Neuronal stem cell (in vitro differentiated cells): ENCODE measurements around the gene SLC6A18.

Experiments
- DNase-seq: peaks from one replicate; pipeline ENCODE4 v3.0.0-alpha.2; 2013; ENCODE audit warnings: low spot score
- H2AFZ ChIP-seq: one replicate; pipeline ENCODE4 v1.6.1; 2013; ENCODE audit warnings: mild to moderate bottlenecking, low read length, inconsistent platforms
- H2AK5ac ChIP-seq: 2 replicates; pipeline ENCODE4 v1.6.1; 2013; ENCODE audit warnings: low read depth, mild to moderate bottlenecking, inconsistent platforms, low read length, moderate library complexity, mixed read lengths
- H2BK120ac ChIP-seq: 2 replicates; pipeline ENCODE4 v1.6.1; 2013; ENCODE audit warnings: low read depth, mild to moderate bottlenecking, inconsistent platforms, low read length, moderate library complexity, mixed read lengths
- H2BK12ac ChIP-seq: one replicate; pipeline ENCODE4 v1.6.1; 2013; ENCODE audit warnings: low read length, inconsistent platforms
- H2BK15ac ChIP-seq: 2 replicates; pipeline ENCODE4 v1.6.1; 2013; ENCODE audit warnings: mild to moderate bottlenecking, low read length, inconsistent platforms, mixed read lengths
- H2BK5ac ChIP-seq: one replicate; pipeline ENCODE4 v1.6.1; 2013; ENCODE audit warnings: inconsistent platforms, mild to moderate bottlenecking, low read length, moderate library complexity
- H3K14ac ChIP-seq: one replicate; pipeline ENCODE4 v1.6.1; 2013; ENCODE audit warnings: low read length, inconsistent platforms
- H3K18ac ChIP-seq: 2 replicates; pipeline ENCODE4 v1.6.1; 2013; ENCODE audit warnings: low read length, inconsistent platforms
- H3K23ac ChIP-seq: 2 replicates; pipeline ENCODE4 v1.6.1; 2013; ENCODE audit warnings: low read depth, mild to moderate bottlenecking, mixed read lengths, low read length, inconsistent platforms; ENCODE audit not compliant: poor library complexity
- H3K27ac ChIP-seq: replicated peaks from 3 replicates; pipeline ENCODE4 v1.5.1; 2013; ENCODE audit warnings: low read length, inconsistent platforms
- H3K27me3 ChIP-seq, 3 experiments: 2 replicates each; pipeline ENCODE4 v1.6.1; 2013; ENCODE audit warnings: low read length in 3 of 3, mild to moderate bottlenecking in 2 of 3, inconsistent platforms in 1 of 3, low read depth in 1 of 3, mixed read lengths in 1 of 3, moderate library complexity in 1 of 3; ENCODE audit not compliant: control insufficient read depth in 3 of 3, insufficient read depth in 3 of 3
- H3K36me3 ChIP-seq, 2 donors: replicated peaks in 1 of 2; 2 replicates each; pipeline ENCODE4 v1.6.1; 2013; ENCODE audit warnings: low read length in 2 of 2; ENCODE audit not compliant: control insufficient read depth in 2 of 2, insufficient read depth in 2 of 2
- H3K4ac ChIP-seq: 2 replicates; pipeline ENCODE4 v1.6.1; 2013; ENCODE audit warnings: inconsistent platforms, mild to moderate bottlenecking, low read length, moderate library complexity
- H3K4me1 ChIP-seq, 2 donors: 1 replicate in 1 of 2; 2 replicates in 1 of 2; pipeline ENCODE4 v1.6.1; 2013; ENCODE audit warnings: low read length in 2 of 2, low read depth in 1 of 2; ENCODE audit not compliant: control insufficient read depth in 2 of 2, insufficient read depth in 1 of 2
- H3K4me2 ChIP-seq: one replicate; pipeline ENCODE4 v1.6.1; 2013; ENCODE audit warnings: mild to moderate bottlenecking, low read length, inconsistent platforms; ENCODE audit not compliant: insufficient read depth, poor library complexity, severe bottlenecking
- H3K4me3 ChIP-seq, 2 donors: 2 replicates each; pipeline ENCODE4 v1.5.1; 2013; ENCODE audit warnings: low read length in 2 of 2, mild to moderate bottlenecking in 2 of 2, inconsistent platforms in 1 of 2, moderate library complexity in 1 of 2
- H3K79me1 ChIP-seq: one replicate; pipeline ENCODE4 v1.6.1; 2013; ENCODE audit warnings: low read depth, mild to moderate bottlenecking, inconsistent platforms, low read length, moderate library complexity
- H3K9ac ChIP-seq: one replicate; pipeline ENCODE4 v1.6.1; 2013; ENCODE audit warnings: mild to moderate bottlenecking, low read depth, low read length, inconsistent platforms; ENCODE audit not compliant: poor library complexity
- H3K9me3 ChIP-seq, 2 donors: replicated peaks in 1 of 2; 2 replicates each; pipeline versions ENCODE3 to v1.6.1; 2013; ENCODE audit warnings: low read length in 2 of 2, mild to moderate bottlenecking in 2 of 2, inconsistent platforms in 1 of 2, low read depth in 1 of 2, mixed read lengths in 1 of 2, moderate library complexity in 1 of 2; ENCODE audit not compliant: control insufficient read depth in 2 of 2, insufficient read depth in 1 of 2
- H4K8ac ChIP-seq: one replicate; pipeline ENCODE4 v1.6.1; 2013; ENCODE audit warnings: low read depth, mild to moderate bottlenecking, inconsistent platforms, low read length, moderate library complexity
- H4K91ac ChIP-seq: one replicate; pipeline ENCODE4 v1.6.1; 2013; ENCODE audit warnings: low read length, low read depth, mild to moderate bottlenecking, inconsistent platforms; ENCODE audit not compliant: poor library complexity
- WGBS, 2 donors: extraction: QIAGEN DNeasy Blood & Tissue Kit; methylation state at CpG; one replicate each; pipeline ENCODE4 v1.1.7; 2013; ENCODE audit warnings: missing lambda C conversion rate in 2 of 2, mixed read lengths in 1 of 2; ENCODE audit not compliant: insufficient read length in 2 of 2, insufficient replicate concordance in 1 of 2; ENCODE audit errors: extremely low coverage in 2 of 2; 5-methylcytosine and 5-hydroxymethylcytosine counted together

The SLC6A18 gene

DNA sequence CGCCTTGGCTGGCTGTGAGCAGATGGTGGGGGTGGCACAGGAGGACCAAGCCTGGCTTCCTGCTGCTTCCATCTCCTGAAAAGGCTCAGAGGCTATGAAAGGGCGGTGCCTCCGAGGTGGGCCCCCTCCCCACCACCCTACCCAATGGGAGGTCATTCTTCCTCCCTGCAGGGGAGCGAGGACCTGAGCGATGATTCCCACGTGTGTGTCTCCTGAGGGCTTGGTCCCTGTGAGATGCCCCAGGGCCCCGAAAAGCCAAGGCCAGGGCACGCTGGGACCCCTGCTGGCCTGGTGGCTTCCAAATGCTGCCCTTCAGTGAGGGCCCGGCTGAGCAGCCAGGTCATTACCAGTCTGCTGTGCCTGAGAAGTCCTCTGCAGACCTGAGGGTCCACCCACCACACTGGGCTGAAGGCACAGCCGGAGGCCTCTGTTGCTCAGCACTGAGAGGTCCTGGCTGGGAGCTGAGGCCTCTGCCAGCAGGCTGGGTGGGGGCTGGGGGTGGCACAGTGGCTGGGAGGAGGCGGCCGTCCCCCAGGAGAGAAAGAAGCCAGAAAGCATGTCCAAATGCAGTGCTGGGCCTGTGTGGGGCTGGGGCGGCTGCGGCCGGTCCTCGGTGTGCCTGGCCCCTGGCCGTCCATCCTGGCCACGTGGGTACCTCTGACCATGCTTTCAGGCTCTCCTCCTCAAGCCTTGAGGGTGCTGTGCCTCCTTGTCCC lies 37.8 kb upstream of the SLC6A18 start:
- Histone ChIP-seq H3K27me3 (peaks cover 0 to 8% (median 0%) of the 10 kb centered on the region in 3 experiments), H3K36me3 (no peaks in the 10 kb centered on the region)
- no CpG with 5 or more reads among the region's 18 CpGs for WGBS, 2 donors

DNA sequence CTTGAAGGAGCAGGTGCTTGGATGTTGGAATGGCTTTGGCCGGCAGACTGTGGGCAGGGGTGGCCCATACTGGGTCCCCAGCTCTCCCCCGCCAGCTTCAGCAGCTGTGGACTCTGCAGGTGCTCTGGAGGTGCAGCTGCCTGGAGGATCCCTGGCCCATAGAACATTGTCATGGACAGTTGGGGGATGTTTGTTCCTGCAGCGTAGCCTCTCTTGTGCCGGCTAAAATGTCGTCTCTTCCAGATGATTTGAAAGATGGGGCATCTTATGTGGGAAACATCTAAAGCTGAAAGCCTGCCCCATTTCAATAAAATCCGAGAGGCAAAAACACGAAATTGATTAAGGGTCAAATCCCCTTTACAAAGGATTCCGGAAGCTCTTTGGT lies 37.2 kb upstream of the SLC6A18 start:
- Histone ChIP-seq H3K79me1 (no peaks in the 10 kb centered on the region), H3K27me3 (peaks cover 0 to 9% (median under 1%) of the 10 kb centered on the region in 3 experiments), H3K36me3 (no peaks in the 10 kb centered on the region), H3K4me2 (no peak overlapping the region), H3K18ac (no peak overlapping the region), H2AFZ (no peak overlapping the region), H3K23ac (peak overlapping the region; percentile 43), H3K27ac (no peak overlapping the region), H3K9me3 (peaks cover 0 to 2% of the 10 kb centered on the region in 2 donors), H2BK120ac (peak overlapping the region; percentile 47), H3K14ac (peak overlapping the region; percentile 38), H4K91ac (no peak overlapping the region), H2BK5ac (no peak overlapping the region), H2AK5ac (no peak overlapping the region), H3K4me1 (peaks cover 10 to 13% of the 10 kb centered on the region in 2 donors), H2BK12ac (no peak overlapping the region), H3K4ac (no peak overlapping the region), H3K9ac (no peak overlapping the region), H3K4me3 (no peak overlapping the region), H4K8ac (no peak overlapping the region), H2BK15ac (peak overlapping the region; percentile 93)
- WGBS, 2 donors = no CpG with 5 or more reads among the region's 8 CpGs
- DNase-seq = no peak

More for the DNA sequence above, 37.8 kb upstream of the SLC6A18 start:
- no peak overlapping the region for H3K9ac ChIP-seq
- H3K4ac ChIP-seq = no peak overlapping the region
- no peak overlapping the region for H2BK12ac ChIP-seq
- no peak overlapping the region for H4K91ac ChIP-seq
- H2BK120ac ChIP-seq = peak overlapping the region; percentile 47
- H2BK5ac ChIP-seq = peak overlapping the region; percentile 66
- H3K23ac ChIP-seq = peak overlapping the region; percentile 43
- H3K4me3 ChIP-seq = no peak overlapping the region
- no peak overlapping the region for H2AFZ ChIP-seq
- no peak overlapping the region for H3K4me2 ChIP-seq
- no peak overlapping the region for H4K8ac ChIP-seq
- H3K79me1 ChIP-seq = no peaks in the 10 kb centered on the region
- no peak overlapping the region for H3K27ac ChIP-seq
- H3K14ac ChIP-seq = peak overlapping the region; percentile 38
- no peak for DNase-seq
- H3K9me3 ChIP-seq = peaks cover 0 to 2% of the 10 kb centered on the region in 2 donors
- H2AK5ac ChIP-seq = peak overlapping the region; percentile 74
- H3K18ac ChIP-seq = peak overlapping the region; percentile 76
- H3K4me1 ChIP-seq = peaks cover 16 to 18% of the 10 kb centered on the region in 2 donors
- H2BK15ac ChIP-seq = peak overlapping the region; percentile 93

DNA sequence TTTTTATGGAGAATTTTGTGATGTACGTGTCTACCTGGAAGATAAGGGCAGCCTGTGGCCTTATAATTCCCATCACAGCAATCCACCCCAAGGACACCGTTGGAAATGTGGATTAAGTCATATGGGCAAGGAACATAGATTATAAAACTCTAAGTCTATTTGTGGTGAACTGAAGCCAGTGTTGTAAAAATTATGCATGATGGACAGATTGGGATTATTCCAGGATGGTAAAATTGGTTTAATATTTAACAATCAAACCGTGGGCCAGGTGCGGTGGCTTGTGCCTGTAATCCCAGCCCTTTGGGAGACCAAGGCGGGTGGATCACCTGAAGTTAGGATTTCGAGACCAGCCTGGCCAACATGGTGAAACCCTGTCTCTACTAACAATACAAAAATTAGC lies 36.7 kb upstream of the SLC6A18 start:
- H3K4ac ChIP-seq = no peak overlapping the region
- no peak overlapping the region for H2BK15ac ChIP-seq
- no CpG with 5 or more reads among the region's 6 CpGs for WGBS, 2 donors
- peaks cover 6 to 13% of the 10 kb centered on the region in 2 donors for H3K4me1 ChIP-seq
- no peak overlapping the region for H2BK5ac ChIP-seq
- no peak overlapping the region for H2AK5ac ChIP-seq
- H3K27me3 ChIP-seq = peaks cover 0 to 14% (median 2%) of the 10 kb centered on the region in 3 experiments
- H3K9me3 ChIP-seq = peaks cover 0 to 2% of the 10 kb centered on the region in 2 donors
- no peak overlapping the region for H2BK120ac ChIP-seq
- H3K27ac ChIP-seq = no peak overlapping the region
- no peak overlapping the region for H3K4me2 ChIP-seq
- no peak overlapping the region for H3K23ac ChIP-seq
- H3K14ac ChIP-seq = no peak overlapping the region
- H3K18ac ChIP-seq = no peak overlapping the region
- no peaks in the 10 kb centered on the region for H3K36me3 ChIP-seq
- no peak overlapping the region for H3K4me3 ChIP-seq
- DNase-seq = no peak
- no peak overlapping the region for H4K91ac ChIP-seq
- H2BK12ac ChIP-seq = no peak overlapping the region
- no peak overlapping the region for H3K9ac ChIP-seq
- no peaks in the 10 kb centered on the region for H3K79me1 ChIP-seq
- no peak overlapping the region for H2AFZ ChIP-seq
- no peak overlapping the region for H4K8ac ChIP-seq

DNA sequence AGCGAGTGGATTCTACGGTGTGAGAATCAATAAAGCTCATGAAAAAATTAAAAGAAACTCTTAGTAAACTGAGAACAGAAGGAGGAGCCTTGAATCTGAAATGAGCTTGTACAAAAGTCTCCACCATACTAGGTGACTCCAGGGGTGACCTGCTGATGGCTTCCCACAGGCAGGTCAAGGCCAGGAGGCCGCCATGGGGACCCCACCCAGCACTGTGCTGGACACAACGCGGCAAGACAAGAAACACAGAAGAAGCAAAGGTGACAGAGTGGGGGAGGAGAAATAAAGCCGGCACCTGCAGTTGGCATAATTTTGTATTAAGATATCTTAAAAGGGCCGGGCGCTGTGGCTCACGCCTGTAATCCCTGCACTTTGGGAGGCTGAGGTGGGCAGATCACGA lies 35.9 kb upstream of the SLC6A18 start:
- no peak overlapping the region for H3K14ac ChIP-seq
- no peak overlapping the region for H2AFZ ChIP-seq
- WGBS, 2 donors = no CpG with 5 or more reads among the region's 10 CpGs
- no peaks in the 10 kb centered on the region for H3K36me3 ChIP-seq
- peaks cover 0 to 14% (median 5%) of the 10 kb centered on the region in 3 experiments for H3K27me3 ChIP-seq
- no peak overlapping the region for H4K91ac ChIP-seq
- no peaks in the 10 kb centered on the region for H3K79me1 ChIP-seq
- no peak overlapping the region for H3K9ac ChIP-seq
- no peak overlapping the region for H2AK5ac ChIP-seq
- peaks cover 0 to 2% of the 10 kb centered on the region in 2 donors for H3K9me3 ChIP-seq
- DNase-seq = no peak
- H3K27ac ChIP-seq = no peak overlapping the region
- no peak overlapping the region for H3K4me3 ChIP-seq
- no peak overlapping the region for H3K18ac ChIP-seq
- no peak overlapping the region for H3K4me2 ChIP-seq
- H2BK120ac ChIP-seq = no peak overlapping the region
- H2BK15ac ChIP-seq = no peak overlapping the region
- H2BK12ac ChIP-seq = no peak overlapping the region
- peaks cover 4 to 13% of the 10 kb centered on the region in 2 donors for H3K4me1 ChIP-seq
- no peak overlapping the region for H3K23ac ChIP-seq
- H2BK5ac ChIP-seq = no peak overlapping the region
- no peak overlapping the region for H4K8ac ChIP-seq
- H3K4ac ChIP-seq = no peak overlapping the region
